Measurements from ENCODE around the gene PMFBP1.

PMFBP1 gene

DNA sequence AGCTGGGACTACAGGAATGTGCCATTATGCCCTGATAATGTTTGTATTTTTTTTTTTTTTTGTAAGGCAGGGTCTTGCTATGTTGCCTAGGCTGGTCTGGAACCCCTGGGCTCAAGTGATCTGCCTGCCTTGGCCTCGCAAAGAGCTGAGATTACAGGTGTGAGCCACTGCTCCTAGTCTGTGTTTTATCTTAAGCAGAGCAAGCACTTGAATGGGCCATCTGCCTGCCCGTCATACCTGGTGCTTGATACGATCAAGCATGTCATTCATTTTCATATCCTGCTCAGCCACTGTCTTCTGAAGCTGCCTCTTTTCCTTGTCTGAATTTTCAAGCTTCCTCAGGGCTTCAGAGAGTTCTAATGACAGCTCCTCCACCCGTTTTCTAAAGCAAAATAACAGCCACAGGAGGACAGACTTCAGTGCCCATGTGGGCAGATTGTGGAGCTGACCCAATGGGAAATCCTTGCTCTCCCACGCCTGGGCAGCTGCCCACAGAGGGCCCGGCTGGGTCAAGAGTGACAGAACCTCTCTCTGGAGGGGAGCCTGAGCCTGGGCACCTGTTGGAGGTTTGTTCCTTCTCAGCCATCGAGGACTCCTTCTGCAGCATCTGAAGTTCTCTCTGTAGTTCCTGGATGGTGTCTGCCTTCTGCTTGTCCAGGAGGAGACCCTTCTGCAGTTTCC lies 41.8 kb downstream of the PMFBP1 start:
- DNase-seq, result no peak

DNA sequence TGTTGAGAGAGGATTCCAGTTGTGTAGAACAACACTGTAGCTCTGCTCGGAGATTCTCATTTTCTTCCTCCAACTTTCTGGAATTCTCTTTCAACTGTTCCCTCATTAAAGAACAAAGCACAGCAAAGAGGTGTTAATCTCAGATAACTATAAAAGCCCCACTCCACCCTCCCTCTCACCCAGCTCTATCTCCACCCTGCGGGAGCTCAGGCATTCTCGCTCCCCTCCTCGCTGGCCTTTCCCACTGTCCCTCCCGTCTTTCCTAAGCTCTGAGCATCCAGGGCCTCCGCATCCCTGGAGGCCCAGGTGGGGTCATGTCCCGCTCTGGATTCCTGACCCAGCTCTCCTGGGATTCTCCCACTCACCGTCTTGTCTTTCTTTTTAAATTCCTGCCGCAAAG lies 43.3 kb downstream of the PMFBP1 start:
- no peak for DNase-seq

DNA sequence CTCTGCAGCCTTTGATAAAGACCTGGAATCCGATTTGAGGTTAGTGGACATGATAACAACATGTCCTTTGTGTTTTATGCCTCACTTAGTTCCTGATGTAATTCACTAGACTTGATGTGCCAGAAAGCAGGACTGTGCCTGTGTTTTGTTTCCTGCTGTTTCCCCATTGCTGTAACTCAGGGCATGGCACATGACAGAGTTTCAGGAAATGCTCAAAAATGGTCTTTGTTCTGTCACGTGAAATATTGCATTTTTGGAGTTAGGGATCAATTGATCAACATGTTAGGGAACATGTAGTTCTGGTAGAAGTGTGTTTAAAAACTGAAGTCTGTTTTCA lies 45.6 kb downstream of the PMFBP1 start:
- no peak for DNase-seq

DNA sequence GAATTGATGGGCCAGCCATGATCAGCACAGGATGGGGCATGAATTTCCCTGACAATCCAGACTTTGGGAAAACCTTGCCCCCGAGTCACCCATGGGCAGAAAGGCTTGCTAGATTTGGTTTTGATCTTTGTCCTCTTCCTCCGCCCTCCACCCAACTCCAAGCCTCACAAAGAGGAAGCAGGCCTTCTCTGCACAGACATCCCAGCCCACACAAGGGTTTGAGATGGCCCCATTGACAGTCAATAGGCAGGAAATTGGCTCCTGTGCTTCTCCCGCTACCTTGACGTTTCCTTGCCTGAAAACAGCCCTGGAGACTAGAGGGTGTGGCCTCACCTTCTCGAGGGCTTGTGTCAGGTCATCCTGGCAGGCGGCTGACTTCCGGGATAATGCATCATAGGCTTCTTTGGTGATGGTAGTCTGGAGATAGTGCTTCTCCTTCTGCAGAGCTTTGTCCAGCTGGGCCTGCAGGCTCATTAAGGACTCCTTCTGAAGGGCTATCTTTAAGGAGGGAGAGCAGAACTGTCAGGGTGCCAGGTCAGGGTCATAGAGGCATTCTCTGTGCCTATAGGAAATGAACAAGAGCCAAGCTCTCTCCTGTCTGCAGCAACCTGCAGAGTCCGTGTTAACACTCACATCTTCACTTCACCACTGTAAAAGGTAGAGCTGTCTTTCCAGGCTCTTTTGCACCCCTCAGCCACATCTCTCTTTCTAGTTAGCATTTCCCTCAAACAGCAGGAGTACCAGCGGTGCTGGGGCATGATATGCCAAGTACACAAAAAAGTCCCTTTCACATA lies 46.1 kb downstream of the PMFBP1 start:
- DNase-seq, result no peak

DNA sequence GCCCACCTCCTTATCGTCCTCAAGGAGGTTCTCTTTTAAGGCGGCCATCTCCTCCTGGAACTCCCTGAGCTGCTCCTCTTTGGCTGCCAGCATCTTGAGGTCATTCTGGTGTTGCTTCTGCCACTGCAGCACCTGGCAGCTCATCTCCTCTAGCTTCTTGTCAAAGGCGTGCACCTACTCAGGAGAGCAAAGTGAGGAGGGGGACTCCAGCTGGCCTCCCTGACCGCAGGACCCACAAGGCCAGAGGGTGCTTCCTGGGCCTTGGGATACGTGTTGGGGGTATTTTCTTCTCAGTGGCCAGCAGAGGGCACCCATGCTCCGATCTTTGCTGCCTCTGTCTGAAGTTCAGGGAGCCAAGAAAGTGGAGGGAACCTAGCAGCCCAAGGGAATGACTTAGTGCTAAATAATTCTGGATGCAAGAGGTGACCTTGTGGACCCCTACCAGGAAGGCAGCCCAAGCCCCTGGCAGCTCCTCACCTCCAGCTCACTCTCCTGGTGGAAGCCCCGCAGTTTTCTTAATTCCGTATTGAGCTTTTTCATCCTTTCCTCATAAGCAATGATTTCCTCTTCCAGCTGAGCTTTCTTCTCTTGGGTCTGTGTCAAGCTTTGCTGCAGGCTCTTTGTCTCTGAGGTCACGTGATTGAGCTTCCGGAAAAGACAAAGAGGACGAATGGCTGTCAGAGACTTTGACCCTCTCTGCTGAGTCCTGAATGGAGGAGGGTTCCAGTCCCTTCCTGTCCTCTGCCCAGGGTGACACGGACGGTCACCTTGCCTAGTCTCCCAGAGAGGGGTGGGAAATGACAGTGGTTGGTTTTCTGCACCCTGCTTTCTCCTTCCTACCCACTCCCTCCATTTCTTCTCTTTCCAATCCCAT lies 47.0 kb downstream of the PMFBP1 start:
- no peak for DNase-seq

DNA sequence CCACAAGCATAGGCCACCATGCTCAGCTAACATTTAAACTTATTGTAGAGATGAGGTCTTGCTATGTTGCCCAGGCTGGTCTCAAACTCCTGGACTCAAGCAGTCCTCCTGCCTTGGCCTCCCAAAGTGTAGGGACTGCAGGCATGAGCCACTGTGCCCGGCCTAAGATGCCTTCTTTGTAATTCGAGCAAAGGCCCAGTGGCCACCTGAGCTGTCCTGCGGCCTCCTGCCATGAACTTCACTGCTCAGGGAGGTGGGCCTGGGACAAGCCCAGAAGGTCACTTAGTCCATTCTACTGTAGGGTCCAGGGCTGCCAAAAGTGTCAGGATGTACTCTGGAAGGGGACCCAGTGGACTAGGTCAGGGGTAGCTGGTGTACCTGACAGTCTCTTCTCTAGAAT lies 47.8 kb downstream of the PMFBP1 start:
- DNase-seq, result no peak

DNA sequence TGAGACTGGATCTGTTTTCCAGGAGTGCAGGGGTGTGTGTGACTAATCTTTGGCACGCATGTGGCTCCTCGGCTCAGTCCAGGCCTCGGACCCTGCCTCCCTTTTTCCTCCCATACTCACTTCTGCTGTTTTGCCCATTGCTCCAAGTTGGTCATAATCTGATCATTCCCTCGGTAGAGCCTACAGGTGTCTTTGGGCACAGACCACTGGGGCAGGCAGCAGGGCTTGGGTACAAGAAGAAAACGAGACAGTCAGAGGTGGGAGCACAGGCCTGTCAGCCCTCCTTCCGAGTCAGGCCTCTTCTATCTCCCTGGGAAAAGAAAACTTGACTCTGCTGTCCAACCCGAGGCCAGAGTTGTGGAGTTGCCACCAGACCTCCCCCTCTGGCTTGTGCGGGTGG lies 48.5 kb downstream of the PMFBP1 start:
- DNase-seq, result no peak

DNA sequence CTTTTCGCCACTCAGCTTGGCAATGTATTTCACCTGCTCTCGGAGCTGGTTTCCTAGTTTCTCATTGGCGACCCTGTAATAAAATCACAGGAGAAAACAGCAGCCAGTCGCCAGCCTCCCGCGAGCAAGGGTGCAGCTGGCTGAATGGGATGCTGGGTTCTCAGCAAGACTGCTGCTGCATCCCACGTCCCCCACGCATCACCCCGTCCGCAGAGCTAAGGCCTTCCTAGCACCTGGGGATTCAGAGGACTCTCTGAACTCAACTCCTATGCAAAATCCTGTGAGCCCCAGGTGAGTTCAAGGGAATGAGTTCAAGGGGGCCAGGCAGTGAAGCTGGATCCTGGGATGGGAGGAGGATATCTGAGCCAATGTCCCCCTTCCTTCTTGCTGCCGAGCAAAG lies 49.0 kb downstream of the PMFBP1 start:
- no peak for DNase-seq

DNA sequence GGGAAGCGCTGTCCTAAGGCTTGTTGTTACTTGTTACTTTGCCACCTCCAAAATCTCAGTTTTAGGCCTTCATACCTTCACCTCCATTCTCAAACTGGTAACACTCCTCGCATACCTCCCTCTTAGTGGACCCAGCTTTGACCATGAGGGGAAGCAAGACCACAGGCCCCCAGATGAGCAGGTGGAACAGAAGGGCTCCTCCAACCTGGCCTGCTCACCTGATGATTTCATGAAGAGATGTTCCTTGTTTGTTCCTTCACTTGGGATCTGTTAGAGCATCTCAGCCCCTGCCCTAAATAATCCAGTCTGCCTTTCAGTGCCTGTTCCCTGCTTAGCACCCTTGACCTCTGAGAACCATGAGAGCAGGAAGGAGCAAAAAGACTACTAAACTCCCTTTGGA lies 49.6 kb downstream of the PMFBP1 start:
- no peak for DNase-seq

DNA sequence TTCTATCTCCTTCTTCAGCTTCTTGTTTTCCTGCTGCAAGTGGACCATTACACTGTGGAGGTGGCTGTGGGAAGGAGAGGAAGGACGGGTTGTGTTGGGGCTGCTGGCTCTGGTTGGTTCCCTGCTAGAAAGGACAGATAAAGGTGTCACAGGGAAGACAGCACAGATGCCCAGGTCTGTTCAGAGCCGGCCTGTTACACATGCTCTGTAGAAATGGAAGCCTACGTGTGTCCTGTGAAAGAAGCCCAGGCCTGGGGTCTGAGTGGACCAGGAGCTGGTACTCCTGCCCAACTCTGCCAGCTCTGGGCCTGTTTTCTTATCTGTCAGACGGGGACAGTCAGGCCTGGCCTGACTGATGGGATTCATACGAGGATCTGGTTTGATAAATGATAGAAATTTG lies 51.9 kb downstream of the PMFBP1 start:
- no peak for DNase-seq

DNA sequence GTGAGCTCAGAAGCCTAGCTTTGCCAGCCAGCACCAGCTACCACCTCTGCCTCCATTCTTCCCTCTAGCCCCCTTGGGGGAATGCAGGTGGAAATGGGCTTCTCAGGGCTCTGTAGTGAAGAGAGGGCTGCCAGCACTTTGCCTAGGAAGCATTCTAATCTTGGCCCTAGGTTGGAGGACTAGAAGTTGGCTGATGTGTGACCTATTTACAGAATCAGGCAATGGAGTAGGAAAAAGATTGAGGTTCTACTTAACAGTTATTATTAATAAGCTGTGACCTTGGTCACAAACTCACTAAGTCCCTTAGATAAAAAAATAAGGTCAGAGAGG lies 58.4 kb downstream of the PMFBP1 start:
- DNase-seq, result no peak

DNA sequence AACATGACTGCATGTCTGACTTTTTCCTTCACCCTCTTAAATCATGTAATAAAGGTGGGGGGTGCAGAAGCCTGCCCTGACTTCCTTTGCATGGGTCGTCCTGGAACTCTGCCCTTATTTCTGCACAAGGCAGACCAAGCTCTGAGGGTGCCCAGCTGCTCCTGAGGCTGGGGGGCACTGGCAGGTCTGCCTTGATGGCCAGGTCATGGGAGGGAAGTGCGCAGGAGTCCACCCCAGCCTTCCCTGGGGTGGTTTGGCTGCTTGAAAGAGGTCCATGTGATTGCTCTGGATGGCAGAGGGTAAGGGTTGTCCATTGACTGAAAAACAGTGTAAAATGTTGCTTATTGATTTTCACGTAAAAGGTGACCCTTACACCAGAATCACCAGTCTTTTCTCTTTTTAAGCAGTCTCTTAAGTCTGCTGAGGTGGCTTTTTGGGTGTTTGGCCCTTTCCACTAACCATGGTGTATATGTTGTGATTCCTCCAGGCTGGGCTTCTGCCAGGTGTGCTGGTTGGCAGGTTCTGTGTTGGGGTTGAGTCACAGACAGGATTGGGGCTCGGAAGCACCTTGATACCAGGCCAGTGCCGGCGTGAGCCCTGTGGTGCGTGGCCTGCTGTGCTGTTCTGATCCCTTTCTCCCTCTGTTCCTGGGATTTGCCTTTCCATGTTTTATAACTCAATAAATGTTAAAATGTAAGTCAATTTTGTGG lies 58.9 kb downstream of the PMFBP1 start:
- no peak for DNase-seq

DNA sequence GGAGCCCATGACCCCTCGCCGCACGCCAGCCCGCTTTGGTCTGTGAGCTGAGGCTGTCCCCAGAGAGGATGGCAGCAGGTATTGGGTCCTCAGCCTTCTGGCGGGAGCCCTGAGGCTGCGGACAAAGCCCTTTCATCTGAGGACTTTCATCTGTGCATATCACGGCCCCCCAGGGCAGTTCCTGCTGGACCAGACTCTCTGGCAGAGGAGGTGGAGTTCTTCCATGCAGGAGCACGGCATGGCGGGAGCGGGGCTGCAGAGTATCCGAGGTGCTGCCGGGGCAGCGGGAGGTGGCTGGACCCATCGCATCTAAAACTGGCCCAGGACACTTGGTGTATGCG lies 59.5 kb downstream of the PMFBP1 start:
- DNase-seq, result no peak

DNA sequence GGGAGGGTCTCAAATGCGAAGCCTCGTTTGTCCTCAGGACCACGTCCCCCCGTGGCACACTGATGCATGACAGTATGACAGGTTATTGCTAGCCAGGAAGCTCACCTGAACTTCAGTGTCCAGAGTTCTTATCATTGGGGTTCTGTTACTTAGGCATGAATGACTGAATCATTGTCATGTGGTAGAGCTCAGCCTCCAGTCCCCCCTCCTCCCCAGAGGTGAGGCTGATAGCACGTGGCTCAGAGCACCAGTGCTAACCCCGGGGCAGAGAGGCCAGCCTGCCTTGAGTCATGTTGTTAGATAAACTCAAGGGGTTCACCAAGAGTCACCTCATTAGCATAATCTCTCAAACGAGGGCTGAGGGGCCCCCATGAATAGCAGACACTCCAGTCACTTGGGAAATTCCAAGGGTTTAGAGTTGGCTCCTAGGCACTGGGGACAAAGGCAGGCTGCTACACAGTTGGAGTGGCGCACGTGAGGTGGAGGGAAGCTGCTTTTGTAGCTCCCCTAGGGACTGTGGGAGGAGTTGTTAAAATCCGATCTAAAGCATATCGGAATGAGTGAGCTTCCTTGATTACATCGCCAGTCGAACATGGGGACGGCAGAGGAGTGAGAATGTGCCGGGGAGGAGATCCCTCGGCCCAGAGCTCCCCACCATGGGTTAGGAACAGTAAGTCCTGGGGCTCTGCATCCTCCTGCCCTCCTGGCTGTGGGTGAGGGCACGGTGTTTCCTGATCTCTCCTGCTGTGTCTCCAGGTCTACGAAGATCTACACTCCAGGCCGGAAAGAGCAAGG lies 60.1 kb downstream of the PMFBP1 start:
- DNase-seq, result no peak

DNA sequence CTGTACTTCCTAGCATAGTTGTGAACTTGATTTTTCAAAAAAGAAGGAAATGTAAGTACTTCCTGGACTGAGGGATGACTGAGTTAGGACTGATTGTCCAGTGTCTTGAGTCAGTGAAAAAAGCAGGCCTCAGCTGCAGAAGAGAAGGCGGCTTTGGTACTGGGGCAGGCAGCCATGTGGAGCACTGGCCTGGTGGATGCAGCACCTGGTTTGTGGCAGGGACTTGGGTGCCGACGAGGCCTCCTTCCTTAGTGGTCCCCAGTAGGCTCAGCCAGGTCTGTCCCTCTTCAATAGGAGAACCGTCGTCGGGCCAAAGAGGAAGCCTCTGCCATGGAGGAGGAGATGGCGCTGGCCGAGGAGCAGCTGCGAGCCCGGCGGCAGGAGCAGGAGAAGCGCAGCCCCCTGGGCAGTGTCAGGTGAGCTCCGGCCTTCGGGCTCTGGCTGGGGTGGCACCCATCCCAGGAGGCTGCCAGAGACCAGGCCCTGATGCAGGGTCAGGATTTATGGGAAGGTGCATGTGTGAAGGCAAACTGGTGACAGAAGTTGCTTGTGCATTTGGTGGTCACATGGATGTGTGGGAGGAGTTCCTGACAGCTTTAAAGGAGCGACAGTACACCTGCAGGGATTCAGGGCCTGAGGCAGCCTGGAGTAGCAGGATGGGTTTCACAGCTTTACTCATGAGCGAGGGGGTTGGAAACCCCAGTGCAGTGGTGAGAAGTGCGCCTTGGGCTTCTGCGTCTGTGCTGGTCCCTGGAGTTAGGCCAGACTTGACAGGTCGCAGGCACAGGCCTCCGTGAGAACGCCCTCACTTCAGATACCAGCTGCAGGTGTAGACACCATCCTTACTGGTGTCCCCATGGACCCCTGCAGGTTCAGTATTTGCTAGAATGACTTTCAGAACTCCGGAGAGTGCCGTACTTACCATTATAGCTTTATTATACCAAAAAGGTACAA lies 61.0 kb downstream of the PMFBP1 start:
- no peak for DNase-seq

DNA sequence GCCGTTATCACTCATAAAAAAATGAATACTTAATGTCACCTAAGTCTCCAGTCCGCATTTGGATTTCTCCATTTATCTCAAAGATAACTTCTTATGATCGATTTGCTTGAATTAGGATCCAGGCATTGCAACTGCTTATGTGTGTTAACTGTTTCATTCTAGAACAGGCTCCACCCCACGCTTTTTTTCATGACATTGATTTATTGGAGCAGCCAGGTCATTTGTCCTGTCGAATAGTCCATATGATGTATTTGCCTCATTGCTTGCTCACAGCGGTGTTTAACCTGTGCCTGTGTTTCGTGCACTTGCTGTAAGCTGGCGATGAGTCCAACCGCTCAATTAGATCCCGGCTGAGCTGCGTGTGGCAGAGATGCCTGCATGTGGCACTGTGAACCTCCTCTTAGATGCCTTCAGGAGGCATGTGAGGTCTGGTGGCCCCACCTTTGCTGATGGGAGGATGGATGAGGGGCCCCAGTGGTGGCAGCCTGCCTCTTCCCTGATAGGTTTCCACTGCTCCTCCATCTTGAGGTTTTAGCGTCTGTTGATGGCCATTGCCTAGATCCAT lies 61.9 kb downstream of the PMFBP1 start:
- no peak for DNase-seq

DNA sequence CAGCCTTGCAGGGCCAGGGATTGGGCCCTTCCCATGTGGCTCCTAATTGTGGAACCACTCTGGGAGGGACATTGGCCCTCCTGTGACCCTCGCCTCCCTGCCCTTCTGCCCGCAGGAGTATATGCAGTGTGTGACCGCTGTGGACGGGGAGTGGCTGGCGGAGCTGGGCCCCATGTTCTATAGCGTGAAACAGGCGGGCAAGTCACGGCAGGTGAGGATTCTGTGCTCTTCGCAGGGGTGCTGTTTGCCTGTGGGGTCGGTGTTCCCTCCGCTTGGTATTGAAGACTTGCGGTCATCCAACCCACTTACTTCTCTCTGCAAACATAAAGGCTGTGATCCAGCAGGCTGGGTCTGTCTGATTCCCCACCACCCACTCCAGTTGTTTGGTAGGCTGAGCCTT lies 62.7 kb downstream of the PMFBP1 start:
- DNase-seq, result no peak

DNA sequence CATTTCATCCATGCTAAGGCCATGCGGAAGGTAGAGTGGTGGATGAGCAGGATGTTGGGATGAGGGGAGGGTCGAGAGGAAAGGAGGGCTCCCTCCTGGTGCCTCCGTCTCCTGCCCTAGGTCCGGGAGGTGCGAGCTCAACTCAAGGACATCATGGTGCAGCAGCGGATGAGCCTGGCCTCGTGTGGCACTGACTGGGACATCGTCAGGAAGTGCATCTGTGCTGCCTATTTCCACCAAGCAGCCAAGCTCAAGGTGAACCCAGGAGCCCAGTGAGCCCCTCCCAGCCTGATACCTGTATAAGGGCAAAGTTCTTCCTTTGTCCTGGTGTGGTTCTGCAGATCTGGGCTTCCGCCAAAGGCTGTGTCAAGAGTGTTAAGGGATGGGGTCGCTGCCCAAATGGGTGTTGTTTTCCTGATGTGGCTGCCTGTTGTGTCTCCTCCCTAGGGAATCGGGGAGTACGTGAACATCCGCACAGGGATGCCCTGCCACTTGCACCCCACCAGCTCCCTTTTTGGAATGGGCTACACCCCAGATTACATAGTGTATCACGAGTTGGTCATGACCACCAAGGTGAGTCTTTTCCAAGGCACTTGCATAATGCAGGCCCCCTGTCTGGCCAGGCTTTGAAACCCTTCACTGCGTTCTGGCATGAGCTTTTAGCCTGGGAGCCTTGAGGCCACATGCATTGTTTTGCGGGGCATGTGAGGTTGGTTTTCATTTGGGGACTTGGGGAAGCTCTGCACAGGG lies 63.4 kb downstream of the PMFBP1 start:
- no peak for DNase-seq

DNA sequence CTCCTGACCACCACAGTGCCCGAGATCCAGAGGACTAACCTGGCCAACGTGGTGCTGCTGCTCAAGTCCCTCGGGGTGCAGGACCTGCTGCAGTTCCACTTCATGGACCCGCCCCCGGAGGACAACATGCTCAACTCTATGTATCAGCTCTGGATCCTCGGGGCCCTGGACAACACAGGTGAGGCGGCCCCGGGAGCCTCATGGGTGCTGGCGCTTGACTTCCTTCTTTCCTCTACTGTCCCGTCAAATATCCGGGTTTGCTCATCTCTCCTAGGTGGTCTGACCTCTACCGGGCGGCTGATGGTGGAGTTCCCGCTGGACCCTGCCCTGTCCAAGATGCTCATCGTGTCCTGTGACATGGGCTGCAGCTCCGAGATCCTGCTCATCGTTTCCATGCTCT lies 64.6 kb downstream of the PMFBP1 start:
- DNase-seq, result no peak

DNA sequence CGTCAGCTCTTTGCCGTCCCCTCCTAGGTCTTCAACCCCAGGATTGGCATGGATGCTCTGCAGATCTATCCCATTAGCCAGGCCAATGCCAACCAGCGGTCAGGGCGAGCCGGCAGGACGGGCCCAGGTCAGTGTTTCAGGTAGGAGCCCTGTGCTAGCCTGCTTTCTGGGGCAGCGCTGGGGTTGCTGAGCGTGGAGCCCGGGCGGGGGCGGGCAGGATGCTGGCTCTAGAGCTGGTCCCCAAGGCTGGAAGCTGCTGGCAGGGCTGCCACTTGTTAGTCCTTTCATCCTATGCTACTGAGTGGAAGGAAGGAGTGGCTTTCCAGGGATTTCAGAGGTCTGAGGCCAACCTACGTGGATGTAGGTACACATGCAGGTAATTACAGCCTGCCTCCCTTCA lies 66.0 kb downstream of the PMFBP1 start:
- DNase-seq, result no peak
